SK-N-DZ (cell line): Measurements from ENCODE around the gene RAD51D.

Experiments
- small RNA-seq, 2 experiments: library from RNA; depleted of rRNA; stranded (forward); fragments of <200 nt; gene quantifications; one replicate each; pipeline ENCODE3, GENCODE V24; 2014

Gene RAD51D

Small RNA genes within 50 kb of the gene (small RNA-seq; reads per million reads assigned to genes)
- gene AC004223.1: 0 reads per million in 2 experiments
- 0 reads per million in 2 experiments for gene RNU6-840P
